Loucy (cell line): ENCODE results near the gene CACNA2D4.

Experiments
- H2AFZ ChIP-seq: fragments of 200-600 bp; sonication (generic); 2 replicates; pipeline ENCODE4 v1.6.0; 2016; ENCODE audit warnings: antibody characterized with exemption, mild to moderate bottlenecking, low read length, moderate library complexity
- H3F3A ChIP-seq: fragments of 200-600 bp; 2 replicates; pipeline ENCODE4 v1.6.0; 2016; ENCODE audit warnings: antibody characterized with exemption, low read depth, mild to moderate bottlenecking
- H3K27me3 ChIP-seq: fragments of 200-600 bp; sonication (generic); 2 replicates; pipeline ENCODE4 v1.6.1; 2014; ENCODE audit warnings: low read length, mild to moderate bottlenecking; ENCODE audit not compliant: insufficient read depth, poor library complexity, severe bottlenecking
- H3K36me3 ChIP-seq: fragments of 200-600 bp; sonication (generic); 2 replicates; pipeline ENCODE4 v1.6.1; 2016; ENCODE audit warnings: low read length; ENCODE audit not compliant: insufficient read depth
- H3K4me1 ChIP-seq: fragments of 200-600 bp; sonication (generic); 2 replicates; pipeline ENCODE4 v1.5.1; 2014; ENCODE audit warnings: low read length, mild to moderate bottlenecking; ENCODE audit not compliant: insufficient read depth, poor library complexity, severe bottlenecking
- H3K4me2 ChIP-seq: fragments of 200-600 bp; sonication (generic); 2 replicates; pipeline ENCODE4 v1.6.0; 2014; ENCODE audit warnings: antibody characterized with exemption, low read length, low read depth, mild to moderate bottlenecking; ENCODE audit not compliant: poor library complexity, severe bottlenecking
- H3K4me3 ChIP-seq: fragments of 200-600 bp; sonication (generic); 2 replicates; pipeline ENCODE4 v1.5.1; 2014; ENCODE audit warnings: low read length, mild to moderate bottlenecking, mixed read lengths; ENCODE audit not compliant: poor library complexity, severe bottlenecking
- H3K79me2 ChIP-seq: fragments of 200-600 bp; sonication (generic); 2 replicates; pipeline ENCODE4 v1.6.1; 2014; ENCODE audit warnings: low read length; ENCODE audit not compliant: insufficient read depth
- H3K9ac ChIP-seq: fragments of 200-600 bp; sonication (generic); 2 replicates; pipeline ENCODE4 v1.6.0; 2014; ENCODE audit warnings: mild to moderate bottlenecking, low read depth, low read length, moderate library complexity; ENCODE audit not compliant: poor library complexity, severe bottlenecking
- H3K9me2 ChIP-seq: fragments of 200-600 bp; sonication (generic); replicated peaks from 2 replicates; pipeline ENCODE4 v1.6.1; 2016; ENCODE audit warnings: low read depth, low read length, mixed read lengths
- H3K9me3 ChIP-seq: fragments of 200-600 bp; sonication (generic); 2 replicates; pipeline ENCODE4 v1.6.1; 2014; ENCODE audit warnings: mild to moderate bottlenecking, antibody characterized with exemption, low read length, low read depth; ENCODE audit not compliant: insufficient read depth
- H4K20me1 ChIP-seq: fragments of 200-600 bp; sonication (generic); 2 replicates; pipeline ENCODE4 v1.6.0; 2014; ENCODE audit warnings: antibody characterized with exemption, low read length, mild to moderate bottlenecking; ENCODE audit not compliant: insufficient read depth, poor library complexity, severe bottlenecking
- EZH2phosphoT487 ChIP-seq: fragments of 200-600 bp; IDR thresholded peaks from 2 replicates; pipeline ENCODE4 v1.6.1; 2018; ENCODE audit warnings: antibody characterized with exemption, mild to moderate bottlenecking, moderate library complexity, borderline replicate concordance
- TF ChIP-seq, protein P1 (sequence below): fragments of 200-600 bp; sonication (generic); conservative IDR thresholded peaks from 2 replicates; pipeline ENCODE4 v1.5.1; 2014; ENCODE audit warnings: mild to moderate bottlenecking, antibody characterized with exemption, low read length

Gene CACNA2D4

GRCh38 chr12:1808798-1809480 is 109.5 kb downstream of the CACNA2D4 start:
- TF ChIP-seq, protein P1, sequence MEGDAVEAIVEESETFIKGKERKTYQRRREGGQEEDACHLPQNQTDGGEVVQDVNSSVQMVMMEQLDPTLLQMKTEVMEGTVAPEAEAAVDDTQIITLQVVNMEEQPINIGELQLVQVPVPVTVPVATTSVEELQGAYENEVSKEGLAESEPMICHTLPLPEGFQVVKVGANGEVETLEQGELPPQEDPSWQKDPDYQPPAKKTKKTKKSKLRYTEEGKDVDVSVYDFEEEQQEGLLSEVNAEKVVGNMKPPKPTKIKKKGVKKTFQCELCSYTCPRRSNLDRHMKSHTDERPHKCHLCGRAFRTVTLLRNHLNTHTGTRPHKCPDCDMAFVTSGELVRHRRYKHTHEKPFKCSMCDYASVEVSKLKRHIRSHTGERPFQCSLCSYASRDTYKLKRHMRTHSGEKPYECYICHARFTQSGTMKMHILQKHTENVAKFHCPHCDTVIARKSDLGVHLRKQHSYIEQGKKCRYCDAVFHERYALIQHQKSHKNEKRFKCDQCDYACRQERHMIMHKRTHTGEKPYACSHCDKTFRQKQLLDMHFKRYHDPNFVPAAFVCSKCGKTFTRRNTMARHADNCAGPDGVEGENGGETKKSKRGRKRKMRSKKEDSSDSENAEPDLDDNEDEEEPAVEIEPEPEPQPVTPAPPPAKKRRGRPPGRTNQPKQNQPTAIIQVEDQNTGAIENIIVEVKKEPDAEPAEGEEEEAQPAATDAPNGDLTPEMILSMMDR = no peak
- TF ChIP-seq EZH2phosphoT487 = no peak
- no peaks in the 10 kb centered on the region for H3K9me2 ChIP-seq
- peak overlapping the region; percentile 30 for H3K4me3 ChIP-seq
- no peaks in the 10 kb centered on the region for H3K36me3 ChIP-seq
- no peaks in the 10 kb centered on the region for H3K9me3 ChIP-seq
- H3K79me2 ChIP-seq = peaks cover 16% of the 10 kb centered on the region; the same call in 1 of the 2 replicates
- H3F3A ChIP-seq = no peaks in the 10 kb centered on the region
- H3K4me2 ChIP-seq = peak overlapping the region; percentile 64
- no peaks in the 10 kb centered on the region for H3K27me3 ChIP-seq
- no peak overlapping the region for H2AFZ ChIP-seq
- H3K9ac ChIP-seq = peak overlapping the region; percentile 86
- H3K4me1 ChIP-seq = peaks cover 49% of the 10 kb centered on the region
- no peaks in the 10 kb centered on the region for H4K20me1 ChIP-seq

GRCh38 chr12:1808036-1808797 is 110.2 kb downstream of the CACNA2D4 start:
- Histone ChIP-seq H3K4me2 (peak overlapping the region; percentile 64), H3K4me1 (peaks cover 49% of the 10 kb centered on the region), H3K36me3 (no peaks in the 10 kb centered on the region), H3F3A (no peaks in the 10 kb centered on the region), H3K27me3 (no peaks in the 10 kb centered on the region), H2AFZ (no peak overlapping the region), H3K9me3 (no peaks in the 10 kb centered on the region), H3K4me3 (peak overlapping the region; percentile 30), H4K20me1 (no peaks in the 10 kb centered on the region), H3K9ac (no peak overlapping the region), H3K9me2 (no peaks in the 10 kb centered on the region), H3K79me2 (peaks cover 16% of the 10 kb centered on the region; the same call in 1 of the 2 replicates)
- TF ChIP-seq, protein P1 = no peak
- no peak for TF ChIP-seq EZH2phosphoT487

DNA sequence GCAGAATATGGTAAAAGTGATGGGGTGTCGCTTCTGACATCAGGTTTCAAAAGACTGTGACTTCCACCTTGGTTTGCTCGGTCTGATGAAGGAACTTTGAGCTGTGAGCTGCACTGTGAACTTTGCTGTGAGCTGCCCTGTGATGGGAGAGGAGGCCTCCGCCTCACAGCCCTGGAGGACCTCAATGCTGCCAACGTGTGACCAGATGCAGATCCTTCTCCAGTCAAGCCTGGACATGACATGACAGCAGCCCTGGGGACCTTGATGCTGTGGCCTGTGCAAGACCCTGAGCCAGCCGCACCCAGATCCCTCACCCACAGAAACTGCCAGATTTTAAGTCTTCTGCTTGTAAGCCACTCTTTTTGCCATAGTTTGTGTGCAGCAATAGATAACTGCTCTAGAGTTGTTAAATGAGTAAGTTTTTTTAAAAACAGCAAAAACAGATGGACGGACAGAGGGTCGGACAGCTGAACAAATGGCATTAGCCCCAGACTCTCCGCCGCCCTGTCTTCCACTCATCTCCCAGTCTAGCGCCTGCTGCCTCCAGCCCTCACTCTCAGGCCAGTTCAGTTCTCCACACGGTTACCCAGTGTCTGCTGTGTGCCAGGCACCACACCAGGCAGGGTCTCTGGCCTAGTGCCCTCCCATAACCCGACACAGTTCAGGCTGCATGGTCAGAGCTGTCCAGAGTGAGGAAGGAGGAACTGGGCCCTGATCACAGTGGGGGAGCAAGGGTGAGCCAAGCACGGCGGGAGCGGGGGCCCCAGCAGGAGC is 111.2 kb downstream of the CACNA2D4 start:
- Histone ChIP-seq H3K9me2 (no peaks in the 10 kb centered on the region), H3K9me3 (no peaks in the 10 kb centered on the region), H3K4me1 (peaks cover 49% of the 10 kb centered on the region), H4K20me1 (no peaks in the 10 kb centered on the region), H3K79me2 (peaks cover 16% of the 10 kb centered on the region; the same call in 1 of the 2 replicates), H3K36me3 (no peaks in the 10 kb centered on the region), H3K4me2 (peak overlapping the region; percentile 28), H3K4me3 (no peak overlapping the region), H3K27me3 (no peaks in the 10 kb centered on the region), H3F3A (no peaks in the 10 kb centered on the region), H3K9ac (no peak overlapping the region), H2AFZ (no peak overlapping the region)
- TF ChIP-seq, protein P1 = no peak
- no peak for TF ChIP-seq EZH2phosphoT487
